Loucy (cell line): ENCODE results near the gene SHC4.

ENCODE experiments used
- EZH2phosphoT487 ChIP-seq: fragments of 200-600 bp; IDR thresholded peaks from 2 replicates; pipeline ENCODE4 v1.6.1; 2018; ENCODE audit warnings: antibody characterized with exemption, mild to moderate bottlenecking, moderate library complexity, borderline replicate concordance
- TF ChIP-seq, protein P1 (sequence below): fragments of 200-600 bp; sonication (generic); conservative IDR thresholded peaks from 2 replicates; pipeline ENCODE4 v1.5.1; 2014; ENCODE audit warnings: mild to moderate bottlenecking, antibody characterized with exemption, low read length

DNA sequence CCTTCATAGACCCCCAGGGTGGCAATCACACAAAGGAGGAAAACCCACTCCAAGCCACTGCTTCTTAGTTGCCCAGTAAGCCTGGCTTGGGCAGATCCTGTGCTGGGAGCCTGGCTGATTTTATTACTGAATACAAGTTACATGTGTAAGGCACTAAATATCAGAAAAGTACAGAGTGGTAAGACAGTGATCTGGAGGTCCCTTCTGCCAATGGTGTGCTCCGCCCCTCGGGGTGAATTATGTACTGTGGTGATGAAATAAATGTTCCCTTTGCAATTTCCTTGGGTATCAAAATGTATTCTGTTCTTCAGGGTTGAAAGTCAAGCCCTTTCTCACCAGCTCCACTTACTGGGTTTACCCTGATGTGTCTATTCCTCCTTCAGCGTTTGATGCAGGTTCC, 47.0 kb downstream of the SHC4 start:
- no peak for TF ChIP-seq EZH2phosphoT487
- TF ChIP-seq, protein P1, sequence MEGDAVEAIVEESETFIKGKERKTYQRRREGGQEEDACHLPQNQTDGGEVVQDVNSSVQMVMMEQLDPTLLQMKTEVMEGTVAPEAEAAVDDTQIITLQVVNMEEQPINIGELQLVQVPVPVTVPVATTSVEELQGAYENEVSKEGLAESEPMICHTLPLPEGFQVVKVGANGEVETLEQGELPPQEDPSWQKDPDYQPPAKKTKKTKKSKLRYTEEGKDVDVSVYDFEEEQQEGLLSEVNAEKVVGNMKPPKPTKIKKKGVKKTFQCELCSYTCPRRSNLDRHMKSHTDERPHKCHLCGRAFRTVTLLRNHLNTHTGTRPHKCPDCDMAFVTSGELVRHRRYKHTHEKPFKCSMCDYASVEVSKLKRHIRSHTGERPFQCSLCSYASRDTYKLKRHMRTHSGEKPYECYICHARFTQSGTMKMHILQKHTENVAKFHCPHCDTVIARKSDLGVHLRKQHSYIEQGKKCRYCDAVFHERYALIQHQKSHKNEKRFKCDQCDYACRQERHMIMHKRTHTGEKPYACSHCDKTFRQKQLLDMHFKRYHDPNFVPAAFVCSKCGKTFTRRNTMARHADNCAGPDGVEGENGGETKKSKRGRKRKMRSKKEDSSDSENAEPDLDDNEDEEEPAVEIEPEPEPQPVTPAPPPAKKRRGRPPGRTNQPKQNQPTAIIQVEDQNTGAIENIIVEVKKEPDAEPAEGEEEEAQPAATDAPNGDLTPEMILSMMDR: no peak
